Astrocyte (in vitro differentiated cells and primary cell): ENCODE results near the gene CDHR4.

Experiments
- CTCF ChIP-seq: IDR thresholded peaks from 2 replicates; pipeline ENCODE4 v1.5.1; 2011; ENCODE audit warnings: low read depth, mild to moderate bottlenecking, inconsistent platforms, low read length, moderate library complexity; ENCODE audit not compliant: insufficient read depth
- EZH2 ChIP-seq: IDR thresholded peaks from 2 replicates; pipeline ENCODE4 v1.6.1; 2012; ENCODE audit warnings: mild to moderate bottlenecking, low read length, inconsistent platforms; ENCODE audit not compliant: insufficient read depth

- TF ChIP-seq CTCF (no peak), EZH2 (no peak)
Measured at GRCh38 chr3:49794431-49794830, 5.2 kb downstream of the CDHR4 start.
